ENCODE results near the gene GLCE.

GLCE gene

GRCh38 chr15:69232765-69233164 lies 72.3 kb downstream of the GLCE start:
- Histone ChIP-seq H3K36me3 (replicated peaks) (no peaks in the 10 kb centered on the region), H3K4me3 (ENCODE audit: low read depth, low read length) (no peak overlapping the region), H3K27ac (no peak overlapping the region), H3K27me3 (replicated peaks) (no peaks in the 10 kb centered on the region)
- DNase-seq: no peak
- no peak for TF ChIP-seq CTCF (IDR thresholded peaks at IDR 0.05; ENCODE audit: low read depth, low read length, missing control alignments)
- in situ Hi-C loops (cut with HindIII; ENCODE audit: low pct_ligation_motif_present, low sequenced_read_pairs): no loop called here

- in situ Hi-C loops (cut with HindIII; ENCODE audit: low pct_ligation_motif_present, low sequenced_read_pairs): no loop called here
- TF ChIP-seq CTCF (IDR thresholded peaks at IDR 0.05; ENCODE audit: low read depth, low read length, missing control alignments): no peak
These were observed 74.2 kb downstream of the GLCE start for GRCh38 chr15:69234676-69235075.

GRCh38 chr15:69236505-69236904 lies 76.1 kb downstream of the GLCE start:
- in situ Hi-C loops (cut with HindIII; ENCODE audit: low pct_ligation_motif_present, low sequenced_read_pairs): no loop called here
- no peak overlapping the region for H3K27ac ChIP-seq
- H3K36me3 ChIP-seq (replicated peaks): no peaks in the 10 kb centered on the region
- no peaks in the 10 kb centered on the region for H3K27me3 ChIP-seq (replicated peaks)
- no peak for TF ChIP-seq CTCF (IDR thresholded peaks at IDR 0.05; ENCODE audit: low read depth, low read length, missing control alignments)
- no peak for DNase-seq
- H3K4me3 ChIP-seq (ENCODE audit: low read depth, low read length): no peak overlapping the region

More at GRCh38 chr15:69234676-69235075, 74.2 kb downstream of the GLCE start:
- Histone ChIP-seq H3K27me3 (replicated peaks) (no peaks in the 10 kb centered on the region), H3K27ac (no peak overlapping the region), H3K4me3 (ENCODE audit: low read depth, low read length) (no peak overlapping the region), H3K36me3 (replicated peaks) (no peaks in the 10 kb centered on the region)
- DNase-seq: no peak

- no peaks in the 10 kb centered on the region for H3K27me3 ChIP-seq (replicated peaks)
- in situ Hi-C loops (cut with HindIII; ENCODE audit: low pct_ligation_motif_present, low sequenced_read_pairs): no loop called here
- DNase-seq: no peak
- no peaks in the 10 kb centered on the region for H3K36me3 ChIP-seq (replicated peaks)
- H3K27ac ChIP-seq: no peak overlapping the region
- no peak for TF ChIP-seq CTCF (IDR thresholded peaks at IDR 0.05; ENCODE audit: low read depth, low read length, missing control alignments)
- H3K4me3 ChIP-seq (ENCODE audit: low read depth, low read length): no peak overlapping the region
These were observed 77.3 kb downstream of the GLCE start for GRCh38 chr15:69237718-69238117.

- TF ChIP-seq CTCF (IDR thresholded peaks at IDR 0.05; ENCODE audit: low read depth, low read length, missing control alignments): no peak
- in situ Hi-C loops (cut with HindIII; ENCODE audit: low pct_ligation_motif_present, low sequenced_read_pairs): no loop called here
- Histone ChIP-seq H3K36me3 (replicated peaks) (no peaks in the 10 kb centered on the region), H3K27ac (no peak overlapping the region), H3K4me3 (ENCODE audit: low read depth, low read length) (no peak overlapping the region), H3K27me3 (replicated peaks) (no peaks in the 10 kb centered on the region)
- DNase-seq: no peak
These were observed 84.4 kb downstream of the GLCE start for GRCh38 chr15:69244798-69245197.

GRCh38 chr15:69253156-69253555 lies 92.7 kb downstream of the GLCE start:
- no peak for TF ChIP-seq CTCF (IDR thresholded peaks at IDR 0.05; ENCODE audit: low read depth, low read length, missing control alignments)
- DNase-seq: peak; percentile 80
- H3K27ac ChIP-seq: peak overlapping the region; percentile 72

More at GRCh38 chr15:69253156-69253555, 92.7 kb downstream of the GLCE start:
- no peak overlapping the region for H3K4me3 ChIP-seq (ENCODE audit: low read depth, low read length)
- in situ Hi-C loops (cut with HindIII; ENCODE audit: low pct_ligation_motif_present, low sequenced_read_pairs): no loop called here
- H3K27me3 ChIP-seq (replicated peaks): no peaks in the 10 kb centered on the region
- no peaks in the 10 kb centered on the region for H3K36me3 ChIP-seq (replicated peaks)

All from brain microvascular endothelial cell (primary cell).